ENCODE results near the gene SLC27A4. TPM values are rescaled to one million over a fixed set of nuclear protein-coding genes. Genes with fewer than 3 reads are reported as not detected.
"Not testable (repeated sequence)": the region's sequence is repeated elsewhere in the genome, so short reads cannot be mapped to it uniquely, and the experiment has no call there.

Gene SLC27A4
- total and polyA plus RNA-seq, 3 donors from 2014 or later, result 32.8 to 38.0 (median 37.1) TPM

DNA sequence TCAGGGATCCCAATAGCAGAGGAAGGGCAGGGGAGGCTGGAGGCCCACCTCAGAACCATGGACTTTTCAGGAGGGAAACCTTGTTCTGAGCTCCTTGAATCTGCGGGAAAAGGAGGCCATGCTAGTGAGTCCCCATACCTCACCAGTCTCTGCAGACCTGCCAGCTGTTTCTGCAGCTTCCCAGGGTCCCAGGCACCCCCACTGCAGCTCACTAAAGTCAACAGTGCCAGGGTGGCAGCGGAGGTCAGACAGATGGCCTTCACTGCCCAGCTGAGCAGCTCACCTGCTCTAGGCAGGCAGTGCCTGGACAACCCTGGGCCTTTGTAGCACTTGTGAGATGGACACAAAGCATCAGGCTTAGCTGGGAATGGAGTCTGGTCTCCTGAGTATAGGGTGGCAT lies 4.4 kb upstream of the SLC27A4 start:
- no peaks in the 10 kb centered on the region for H3K36me3 ChIP-seq (ENCODE audit: low read depth, missing control alignments)
- TF ChIP-seq CTCF (IDR thresholded peaks at IDR 0.05) (no peak), POLR2A (IDR thresholded peaks at IDR 0.05) (no peak)
- no peak for DNase-seq
- intact Hi-C loops (cut with DNase I; ENCODE audit: low total_unique reads), result no loop called here
- H3K4me3 ChIP-seq, result no peak overlapping the region
- no peaks in the 10 kb centered on the region for H3K9me3 ChIP-seq
- H3K27me3 ChIP-seq, result no peaks in the 10 kb centered on the region
- peaks cover under 1% of the 10 kb centered on the region for H3K4me1 ChIP-seq
- no peak overlapping the region for H3K27ac ChIP-seq
- 87 to 100% methylated on average over 1 to 2 of the region's 2 CpGs for WGBS, 2 donors

DNA sequence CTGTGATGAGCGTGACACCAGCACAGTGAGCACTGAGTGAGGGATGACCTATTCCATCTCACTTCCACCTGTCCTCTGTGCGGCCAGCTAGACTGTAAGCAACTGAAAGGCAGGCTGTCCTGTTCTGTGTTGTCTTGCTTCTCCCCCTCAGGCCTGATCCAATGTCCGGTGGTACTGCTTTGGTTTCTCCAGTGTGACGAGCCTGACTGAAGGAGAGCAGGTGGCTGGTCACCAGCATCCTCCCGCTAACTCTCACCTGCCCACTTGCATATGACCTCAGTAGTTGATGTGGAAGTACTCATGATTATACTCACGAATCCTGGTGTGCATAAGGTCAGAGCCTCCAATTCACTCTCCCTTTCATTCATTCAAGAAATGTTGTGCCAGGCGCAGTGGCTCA lies 2.4 kb upstream of the SLC27A4 start:
- intact Hi-C loops (cut with DNase I; ENCODE audit: low total_unique reads), result no loop called here

DNA sequence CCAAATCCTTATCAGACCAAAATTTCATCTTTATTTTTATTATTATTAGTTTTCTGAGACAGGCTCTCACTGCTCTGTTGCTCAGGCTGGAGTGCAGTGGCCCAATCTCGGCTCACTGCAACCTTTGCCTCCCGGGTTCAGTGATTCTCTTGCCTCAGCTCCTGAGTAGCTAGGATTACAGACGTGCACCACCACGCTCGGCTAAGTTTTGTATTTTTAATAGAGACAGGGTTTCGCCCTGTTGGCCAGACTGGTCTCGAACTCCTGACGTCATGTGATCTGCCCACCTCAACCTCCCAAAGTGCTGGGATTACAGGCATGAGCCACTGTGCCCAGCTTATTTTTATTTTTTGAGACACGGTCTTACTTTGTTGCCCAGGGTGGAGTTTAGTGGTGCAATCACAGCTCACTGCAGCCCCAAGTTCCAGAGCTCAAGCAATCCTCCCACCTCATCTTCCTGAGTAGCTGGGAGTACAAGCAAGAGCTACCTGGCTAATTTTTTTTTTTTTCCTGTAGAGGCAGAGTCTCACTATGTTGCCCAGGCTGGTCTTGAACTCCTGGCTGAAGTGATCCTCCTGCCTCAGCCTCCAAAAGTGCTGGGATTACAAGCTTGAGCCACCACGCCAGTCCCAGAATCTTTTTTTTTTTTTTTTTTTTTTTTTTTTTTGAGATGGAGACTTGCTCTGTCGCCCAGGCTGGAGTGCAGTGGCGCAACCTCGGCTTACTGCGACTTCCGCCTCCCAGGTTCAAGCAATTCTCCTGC lies 1.3 kb upstream of the SLC27A4 start:
- H3K4me3 ChIP-seq; H3K9me3 ChIP-seq; intact Hi-C loops (cut with DNase I; ENCODE audit: low total_unique reads); DNase-seq; H3K36me3 ChIP-seq (ENCODE audit: low read depth, missing control alignments); H3K4me1 ChIP-seq; H3K27ac ChIP-seq; H3K27me3 ChIP-seq: not testable (repeated sequence)
- WGBS, 2 donors, result 89 to 90% methylated on average over 15 of the region's 15 CpGs

More for the DNA sequence above, 2.4 kb upstream of the SLC27A4 start:
- Histone ChIP-seq H3K4me3 (no peak overlapping the region), H3K36me3 (ENCODE audit: low read depth, missing control alignments) (no peaks in the 10 kb centered on the region), H3K9me3 (no peaks in the 10 kb centered on the region), H3K27ac (no peak overlapping the region), H3K4me1 (peaks cover 6% of the 10 kb centered on the region), H3K27me3 (no peaks in the 10 kb centered on the region)
- WGBS, 2 donors, result 91 to 95% methylated on average over 7 of the region's 7 CpGs
- TF ChIP-seq CTCF (IDR thresholded peaks at IDR 0.05) (no peak), POLR2A (IDR thresholded peaks at IDR 0.05) (no peak)
- DNase-seq, result no peak

- intact Hi-C loops (cut with DNase I; ENCODE audit: low total_unique reads), result no loop called here
- peak overlapping the region; percentile 2 to 44 for H3K27ac ChIP-seq
Observed at GRCh38 chr9:128340691-128341434, 536 bp downstream of the SLC27A4 start.

More at GRCh38 chr9:128340691-128341434, 536 bp downstream of the SLC27A4 start:
- Histone ChIP-seq H3K4me3 (peak overlapping the region; percentile 67 to 75), H3K36me3 (ENCODE audit: low read depth, missing control alignments) (no peaks in the 10 kb centered on the region), H3K27me3 (no peaks in the 10 kb centered on the region), H3K4me1 (peaks cover 6% of the 10 kb centered on the region), H3K9me3 (no peaks in the 10 kb centered on the region)
- no peak for TF ChIP-seq CTCF (IDR thresholded peaks at IDR 0.05)
- 1 to 4% methylated on average over 5 to 48 of the region's 48 CpGs for WGBS, 2 donors
- DNase-seq, result no peak
